Esophagus muscularis mucosa (tissue), 4 donors: ENCODE data around the gene TFAP2E.
"Not testable (repeated sequence)": the region's sequence is repeated elsewhere in the genome, so short reads cannot be mapped to it uniquely, and the experiment has no call there.

Experiments used
- CTCF ChIP-seq, 3 experiments: fragments of 200-600 bp in 2 of 3; fragments of 450-650 bp in 1 of 3; sonication (generic) in 2 of 3; IDR thresholded peaks; one replicate each; pipeline ENCODE4 v1.5.1; 2017 to 2019; ENCODE audit warnings: antibody characterized with exemption in 3 of 3, mild to moderate bottlenecking in 2 of 3, moderate library complexity in 1 of 3
- EP300 ChIP-seq: sonication (generic); formaldehyde crosslinking; IDR thresholded peaks from one replicate; pipeline ENCODE4 v1.6.1; 2017; ENCODE audit warnings: antibody characterized with exemption
- POLR2A ChIP-seq: fragments of 450-650 bp; IDR thresholded peaks from one replicate; pipeline ENCODE4 v1.6.1; 2017; ENCODE audit warnings: antibody characterized with exemption, moderate library complexity, mild to moderate bottlenecking, low read depth
- POLR2AphosphoS5 ChIP-seq, 2 donors: sonication (generic); formaldehyde crosslinking; IDR thresholded peaks; one replicate each; pipeline ENCODE4 v1.6.1; 2017; ENCODE audit warnings: antibody characterized with exemption in 2 of 2

DNA sequence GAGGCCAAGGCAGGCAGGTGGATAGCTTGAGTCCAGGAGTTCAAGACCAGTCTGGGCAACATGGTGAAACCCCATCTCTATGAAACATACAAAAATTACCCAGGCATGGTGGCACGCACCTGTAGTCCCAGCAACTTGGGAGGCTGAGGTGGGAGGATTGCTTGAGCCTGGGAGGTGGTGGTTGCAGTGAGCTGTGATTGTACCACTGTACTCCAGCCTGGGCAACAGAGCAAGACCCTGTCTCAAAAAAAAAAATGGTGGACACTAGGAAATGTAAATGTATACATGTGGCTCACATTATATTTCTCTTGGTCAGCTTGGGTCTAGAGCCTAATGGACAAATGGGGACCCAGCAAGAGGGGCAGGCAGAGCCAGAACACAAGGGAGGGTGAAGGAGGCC lies 12.7 kb downstream of the TFAP2E start:
- TF ChIP-seq CTCF (IDR thresholded peaks at IDR 0.05); POLR2A; POLR2AphosphoS5 (IDR thresholded peaks at IDR 0.05); EP300: not testable (repeated sequence)
